ENCODE data around the gene PDS5A.

PDS5A gene

GRCh38 chr4:39889226-39889625 is 88.5 kb downstream of the PDS5A start:
- TF ChIP-seq CTCF (IDR thresholded peaks at IDR 0.05), result no peak
- Histone ChIP-seq H3K27ac (no peak overlapping the region), H3K9me3 (no peaks in the 10 kb centered on the region), H3K36me3 (peaks cover 24 to 85% (median 25%) of the 10 kb centered on the region in 3 donors), H3K27me3 (no peaks in the 10 kb centered on the region), H3K4me1 (no peaks in the 10 kb centered on the region), H3K4me3 (no peak overlapping the region)
- intact Hi-C loops (cut with DNase I; ENCODE audit: low total_unique reads), result no loop called here
- DNase-seq, result no peak

GRCh38 chr4:39888541-39888940 is 89.2 kb downstream of the PDS5A start:
- intact Hi-C loops (cut with DNase I; ENCODE audit: low total_unique reads), result no loop called here
- Histone ChIP-seq H3K4me1 (no peaks in the 10 kb centered on the region), H3K27ac (no peak overlapping the region), H3K4me3 (no peak overlapping the region), H3K9me3 (no peaks in the 10 kb centered on the region), H3K36me3 (peaks cover 22 to 85% (median 22%) of the 10 kb centered on the region in 3 donors), H3K27me3 (no peaks in the 10 kb centered on the region)
- no peak for TF ChIP-seq CTCF (IDR thresholded peaks at IDR 0.05)
- no peak for DNase-seq

GRCh38 chr4:39883646-39884045 is 94.1 kb downstream of the PDS5A start:
- no peaks in the 10 kb centered on the region for H3K9me3 ChIP-seq
- intact Hi-C loops (cut with DNase I; ENCODE audit: low total_unique reads), result no loop called here
- H3K36me3 ChIP-seq, result peaks cover 20 to 60% (median 33%) of the 10 kb centered on the region in 3 donors
- no peaks in the 10 kb centered on the region for H3K27me3 ChIP-seq
- H3K27ac ChIP-seq, result no peak overlapping the region
- H3K4me3 ChIP-seq, result no peak overlapping the region
- H3K4me1 ChIP-seq, result no peaks in the 10 kb centered on the region
- no peak for TF ChIP-seq CTCF (IDR thresholded peaks at IDR 0.05)
- no peak for DNase-seq

GRCh38 chr4:39881789-39882188 is 95.9 kb downstream of the PDS5A start:
- TF ChIP-seq CTCF (IDR thresholded peaks at IDR 0.05), result no peak
- H3K36me3 ChIP-seq, result peaks cover 31 to 61% (median 44%) of the 10 kb centered on the region in 3 donors
- H3K4me1 ChIP-seq, result no peaks in the 10 kb centered on the region
- H3K27me3 ChIP-seq, result no peaks in the 10 kb centered on the region
- intact Hi-C loops (cut with DNase I; ENCODE audit: low total_unique reads), result no loop called here
- H3K27ac ChIP-seq, result no peak overlapping the region
- no peak for DNase-seq
- no peak overlapping the region for H3K4me3 ChIP-seq
- no peaks in the 10 kb centered on the region for H3K9me3 ChIP-seq

GRCh38 chr4:39877971-39878370 is 99.7 kb downstream of the PDS5A start:
- Histone ChIP-seq H3K27ac (no peak overlapping the region), H3K4me3 (no peak overlapping the region), H3K27me3 (no peaks in the 10 kb centered on the region), H3K4me1 (no peaks in the 10 kb centered on the region), H3K36me3 (peaks cover 34 to 66% (median 62%) of the 10 kb centered on the region in 3 donors), H3K9me3 (no peaks in the 10 kb centered on the region)
- no peak for TF ChIP-seq CTCF (IDR thresholded peaks at IDR 0.05)
- no peak for DNase-seq
- intact Hi-C loops (cut with DNase I; ENCODE audit: low total_unique reads), result no loop called here

- Histone ChIP-seq H3K4me3 (no peak overlapping the region), H3K9me3 (no peaks in the 10 kb centered on the region), H3K27ac (no peak overlapping the region), H3K4me1 (no peaks in the 10 kb centered on the region), H3K27me3 (no peaks in the 10 kb centered on the region), H3K36me3 (peaks cover 29 to 88% (median 56%) of the 10 kb centered on the region in 3 donors)
- intact Hi-C loops (cut with DNase I; ENCODE audit: low total_unique reads), result no loop called here
- no peak for TF ChIP-seq CTCF (IDR thresholded peaks at IDR 0.05)
- no peak for DNase-seq
These were observed 103.9 kb downstream of the PDS5A start for GRCh38 chr4:39873823-39874222.
